Measurements from ENCODE around the gene LPP.
A peak's percentile ranks its signal among the peaks of the same experiment; 100 is the strongest.
"Not testable (repeated sequence)": the region's sequence is repeated elsewhere in the genome, so short reads cannot be mapped to it uniquely, and the experiment has no call there.

LPP gene

GRCh38 chr3:188617988-188618701 lies 464.2 kb downstream of the LPP start:
- DNase-seq = no peak

- DNase-seq = no peak
These were observed 466.8 kb downstream of the LPP start for GRCh38 chr3:188620752-188621151.

- no peak for DNase-seq
These were observed 470.4 kb downstream of the LPP start for GRCh38 chr3:188624384-188624783.

GRCh38 chr3:188624828-188625227 lies 470.9 kb downstream of the LPP start:
- no peak for DNase-seq

- no peak for DNase-seq
These were observed 473.7 kb downstream of the LPP start for GRCh38 chr3:188627652-188628051.

GRCh38 chr3:188631291-188632010 lies 477.5 kb downstream of the LPP start:
- no peak for DNase-seq

GRCh38 chr3:188633206-188633605 lies 479.2 kb downstream of the LPP start:
- no peak for DNase-seq

- no peak for DNase-seq
These were observed 480.3 kb downstream of the LPP start for GRCh38 chr3:188634285-188634684.

- DNase-seq = no peak
These were observed 481.5 kb downstream of the LPP start for GRCh38 chr3:188635258-188636042.

GRCh38 chr3:188636292-188636691 lies 482.3 kb downstream of the LPP start:
- DNase-seq = not testable (repeated sequence)

GRCh38 chr3:188641076-188641475 lies 487.1 kb downstream of the LPP start:
- DNase-seq = no peak

GRCh38 chr3:188643736-188644135 lies 489.8 kb downstream of the LPP start:
- DNase-seq = no peak

GRCh38 chr3:188646592-188646991 lies 492.6 kb downstream of the LPP start:
- peak in 1 of 2 experiments; percentile 21 for DNase-seq

- DNase-seq = no peak
These were observed 493.3 kb downstream of the LPP start for GRCh38 chr3:188647237-188647636.

GRCh38 chr3:188649521-188649920 lies 495.6 kb downstream of the LPP start:
- no peak for DNase-seq

- no peak for DNase-seq
These were observed 502.4 kb downstream of the LPP start for GRCh38 chr3:188656196-188656982.

- no peak for DNase-seq
These were observed 504.6 kb downstream of the LPP start for GRCh38 chr3:188658606-188659005.

- no peak for DNase-seq
These were observed 505.6 kb downstream of the LPP start for GRCh38 chr3:188659449-188660090.

- DNase-seq = no peak
These were observed 506.5 kb downstream of the LPP start for GRCh38 chr3:188660415-188660814.

- no peak for DNase-seq
These were observed 507.8 kb downstream of the LPP start for GRCh38 chr3:188661806-188662205.

- no peak for DNase-seq
These were observed 508.3 kb downstream of the LPP start for GRCh38 chr3:188662214-188662613.

- no peak for DNase-seq
These were observed 508.8 kb downstream of the LPP start for GRCh38 chr3:188662795-188663194.

Data from NCI-H2081 (cell line).